GM21360 (cell line): Measurements from ENCODE around the gene ERGIC2.

Experiments
- ATAC-seq: cut with Tn5 transposase; IDR thresholded peaks from one replicate; pipeline ENCODE4 v1.9.1; 2021; ENCODE audit warnings: mild to moderate bottlenecking, moderate library complexity; ENCODE audit not compliant: unreplicated experiment

ERGIC2 gene

DNA sequence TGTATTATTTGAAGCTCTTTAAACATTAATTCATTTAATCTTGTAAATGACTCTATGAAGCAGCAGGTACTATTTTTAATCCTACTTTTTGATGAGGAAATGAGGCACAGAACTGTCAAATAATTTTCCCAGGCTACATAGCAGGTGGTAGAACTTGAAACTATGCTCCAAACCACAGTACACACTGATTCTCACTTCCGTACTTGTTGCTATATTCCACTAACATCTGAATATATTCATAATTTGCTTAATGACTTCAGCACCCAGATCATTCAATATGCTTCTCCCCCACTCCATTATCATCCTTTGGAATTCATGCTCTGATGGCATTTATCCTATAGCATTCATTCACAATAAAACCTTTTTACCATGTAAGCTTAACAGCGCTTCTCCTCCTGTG lies 4.9 kb downstream of the ERGIC2 start:
- ATAC-seq: no peak

DNA sequence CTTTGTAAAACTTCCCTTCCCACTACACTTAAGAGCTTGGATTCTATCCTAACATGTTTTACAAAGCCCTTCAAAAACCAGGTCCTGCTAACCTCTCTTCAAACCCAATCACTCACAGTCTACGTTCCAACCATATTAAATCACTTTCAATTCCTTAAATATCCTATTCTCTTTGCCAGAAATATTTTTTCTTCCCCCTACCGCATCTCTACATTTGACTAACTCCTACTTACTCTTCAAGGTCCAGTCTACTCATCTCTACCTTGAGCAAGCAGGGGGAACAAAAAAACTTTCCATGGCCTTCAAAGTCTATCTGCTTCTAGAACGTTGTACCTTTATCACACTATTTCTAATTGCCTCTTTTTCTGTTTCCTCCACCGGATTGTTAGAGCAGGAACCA lies 6.1 kb downstream of the ERGIC2 start:
- no peak for ATAC-seq

DNA sequence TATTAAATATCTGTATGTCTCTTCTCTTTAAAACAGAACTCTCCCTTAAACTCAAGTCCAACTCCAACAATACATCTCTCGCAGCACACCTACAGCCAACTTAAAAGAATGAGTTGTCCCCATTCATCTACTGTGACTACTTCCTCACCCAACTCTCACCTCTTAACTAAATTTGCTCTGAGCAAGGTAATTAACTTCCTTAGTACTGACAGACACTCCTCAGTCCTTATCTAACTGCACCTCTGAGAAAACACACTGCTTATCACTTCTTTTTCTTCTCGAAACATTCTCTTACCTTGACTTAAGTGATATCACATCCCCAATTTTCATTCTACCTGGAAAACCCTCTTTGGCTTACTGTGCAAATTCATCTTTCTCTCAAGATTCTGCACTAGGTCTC lies 7.0 kb downstream of the ERGIC2 start:
- no peak for ATAC-seq

DNA sequence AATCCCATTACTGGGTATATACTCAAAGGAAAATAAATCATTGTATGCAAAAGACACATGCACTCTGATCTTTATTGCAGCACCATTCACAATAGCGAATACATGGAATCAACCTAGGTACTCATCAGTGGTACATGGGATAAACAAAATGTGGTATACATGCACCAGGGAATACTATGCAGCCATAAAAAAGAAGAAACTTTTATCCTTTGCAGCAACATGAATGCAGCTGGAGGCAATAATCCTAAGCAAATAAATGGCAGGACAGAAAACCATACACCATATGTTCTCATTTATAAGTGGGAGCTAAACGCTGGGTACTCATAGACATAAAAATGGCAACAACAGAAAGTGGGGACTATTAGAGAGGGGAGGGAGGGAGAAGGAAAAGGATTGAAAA lies 15.9 kb downstream of the ERGIC2 start:
- no peak for ATAC-seq

DNA sequence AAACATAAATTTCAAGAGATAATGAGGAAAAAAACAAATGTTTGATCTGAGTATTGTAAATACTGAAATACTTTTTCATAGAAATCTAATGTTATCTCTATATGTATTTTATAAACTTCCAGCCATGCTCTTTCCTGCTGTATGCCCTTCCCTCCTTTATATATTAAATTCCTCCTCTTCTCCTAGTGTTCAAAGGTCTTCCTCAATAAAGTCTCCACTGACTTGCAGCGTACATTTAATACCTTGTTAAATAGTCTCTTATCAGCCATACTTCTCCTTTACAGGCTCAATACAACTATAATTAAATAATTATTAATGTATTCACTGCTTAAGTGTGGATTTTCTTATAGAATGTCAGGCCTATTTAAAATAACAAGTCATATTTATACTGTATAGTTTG lies 26.0 kb downstream of the ERGIC2 start:
- ATAC-seq: no peak

DNA sequence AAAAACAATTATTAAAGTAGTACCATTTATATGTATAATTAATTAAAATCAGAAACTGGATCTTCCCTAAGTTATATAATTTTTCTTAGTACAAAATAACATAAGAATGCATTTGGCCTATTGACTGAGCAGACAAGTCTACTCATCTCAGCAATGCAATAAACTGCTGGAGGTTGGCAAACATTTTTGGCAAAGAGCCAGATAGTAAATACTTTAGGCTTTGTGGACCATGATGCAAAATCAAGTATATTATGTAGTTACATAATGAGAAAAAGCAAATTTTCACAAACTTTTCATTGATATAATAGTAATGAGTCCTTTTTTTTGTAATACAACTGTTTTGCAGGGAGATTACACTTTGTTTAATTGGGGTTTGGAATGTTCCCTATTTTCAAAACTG lies 30.9 kb downstream of the ERGIC2 start:
- ATAC-seq: no peak

DNA sequence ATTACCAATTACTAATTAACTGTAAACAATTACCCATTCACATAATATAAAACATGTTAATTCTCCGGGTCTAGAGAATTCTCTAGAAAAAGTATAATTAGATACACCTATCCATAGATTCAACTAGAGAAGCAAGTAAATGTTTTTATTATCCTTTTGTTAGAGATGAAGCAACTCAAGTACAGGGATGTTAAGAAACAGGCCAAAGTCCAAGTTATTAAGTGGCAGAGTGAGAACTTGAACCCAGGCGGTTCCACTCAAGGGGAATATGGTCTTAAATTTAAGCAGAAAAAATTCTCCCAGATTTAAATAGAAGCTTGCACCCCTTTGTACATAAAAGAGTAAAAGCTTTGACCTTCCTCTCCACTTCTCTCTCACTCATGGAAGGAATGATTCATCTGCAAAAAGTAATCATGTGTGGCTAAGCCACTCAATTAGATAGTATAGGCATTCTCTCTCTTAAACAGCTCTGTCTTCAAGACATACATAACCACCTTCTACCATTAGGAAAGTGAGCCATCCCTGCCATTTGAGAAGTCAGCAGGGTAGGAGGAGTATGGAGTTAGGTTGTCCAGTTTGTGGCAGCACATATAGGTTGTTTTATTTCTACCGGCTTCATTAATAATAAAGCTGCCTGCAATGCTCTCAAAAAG lies 34.1 kb downstream of the ERGIC2 start:
- no peak for ATAC-seq

DNA sequence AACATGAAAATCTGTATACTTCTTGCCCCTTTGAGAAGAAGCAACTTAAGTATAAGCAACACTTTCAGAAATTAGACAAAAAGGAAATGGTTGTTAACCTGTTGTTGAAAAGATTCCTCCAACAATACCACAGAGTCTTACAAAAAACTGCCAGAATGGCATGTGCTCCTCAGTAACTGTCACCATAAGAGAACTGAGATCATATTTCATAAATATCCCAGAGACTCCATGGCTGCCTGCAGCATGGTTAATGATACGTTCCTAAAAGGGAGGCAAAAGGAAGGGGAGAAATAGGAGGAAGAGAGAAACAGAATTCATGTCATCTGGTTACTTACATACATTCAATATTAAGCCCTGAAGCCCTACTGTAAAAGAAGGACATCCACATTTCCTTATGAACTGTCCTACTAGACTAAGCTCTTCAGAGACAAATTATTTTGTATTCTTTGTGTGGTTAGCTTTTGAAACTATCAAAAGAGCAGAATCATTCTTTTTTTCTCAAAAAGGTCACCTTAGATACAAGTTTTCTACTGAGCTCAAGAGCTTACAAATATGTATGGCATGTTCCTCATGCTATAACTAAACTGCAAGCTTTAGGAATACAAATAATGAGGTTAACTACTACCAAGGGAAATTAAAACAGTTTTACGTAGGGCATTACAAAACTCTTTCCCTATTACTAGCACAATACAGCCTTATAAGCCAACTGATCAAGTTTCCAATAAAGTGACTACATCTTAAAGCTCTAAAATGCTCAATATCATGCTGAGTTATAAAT lies 37.8 kb downstream of the ERGIC2 start:
- no peak for ATAC-seq

DNA sequence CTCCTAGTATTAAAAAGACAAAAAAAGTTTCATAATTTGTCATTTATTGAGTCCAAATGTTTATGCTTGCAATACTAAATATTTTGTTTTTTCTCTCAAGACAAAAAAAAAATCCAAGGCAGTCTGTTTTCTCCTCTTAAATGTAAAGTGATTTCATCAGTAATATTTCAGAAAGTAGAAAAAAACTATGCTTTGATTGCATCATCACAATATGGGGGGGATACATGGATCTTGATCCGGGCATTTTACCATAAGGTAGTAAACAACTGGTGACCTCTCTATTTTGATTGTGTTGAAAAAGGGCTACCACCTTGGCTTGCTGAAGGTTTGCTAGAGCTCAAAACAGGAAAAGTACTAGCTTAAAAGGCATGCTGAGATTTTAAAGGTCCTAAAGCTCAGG lies 43.6 kb downstream of the ERGIC2 start:
- no peak for ATAC-seq

DNA sequence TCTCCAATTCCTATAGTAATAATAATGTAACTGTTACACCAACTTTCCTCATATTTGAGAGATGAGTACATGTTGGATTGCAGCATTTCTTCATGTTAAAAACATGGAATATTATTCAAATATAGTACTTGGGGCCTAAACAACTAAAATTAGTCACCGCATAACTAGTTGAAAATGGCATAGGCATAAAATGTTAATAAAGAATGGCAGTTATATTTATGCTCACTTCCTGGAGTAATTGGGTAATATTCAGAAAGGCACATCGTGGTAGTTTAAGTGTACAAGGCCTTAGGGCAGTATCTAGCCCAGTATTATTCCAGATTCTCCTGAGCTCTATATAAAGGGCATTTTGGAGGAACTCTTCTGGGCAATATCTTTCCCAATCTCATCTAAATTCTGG lies 46.0 kb downstream of the ERGIC2 start:
- ATAC-seq: no peak

DNA sequence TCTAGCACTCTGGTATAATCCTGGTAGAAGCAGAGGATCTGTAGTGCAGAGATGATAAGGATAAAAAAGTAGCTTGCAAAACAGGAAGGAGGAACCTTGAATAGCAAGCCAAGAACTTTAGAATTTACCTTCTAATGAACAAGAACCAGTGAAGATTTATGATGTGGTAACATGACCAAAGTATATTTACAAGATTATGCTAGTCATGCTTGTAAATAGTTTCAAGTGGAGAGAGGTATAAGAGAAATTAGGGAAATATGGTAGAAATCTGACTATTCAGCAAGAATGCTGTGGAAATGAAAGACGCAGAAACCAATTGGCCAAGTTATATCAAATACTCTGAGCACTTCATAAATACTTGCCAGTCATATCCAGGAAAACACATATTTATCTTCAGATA lies 47.8 kb downstream of the ERGIC2 start:
- ATAC-seq: no peak

DNA sequence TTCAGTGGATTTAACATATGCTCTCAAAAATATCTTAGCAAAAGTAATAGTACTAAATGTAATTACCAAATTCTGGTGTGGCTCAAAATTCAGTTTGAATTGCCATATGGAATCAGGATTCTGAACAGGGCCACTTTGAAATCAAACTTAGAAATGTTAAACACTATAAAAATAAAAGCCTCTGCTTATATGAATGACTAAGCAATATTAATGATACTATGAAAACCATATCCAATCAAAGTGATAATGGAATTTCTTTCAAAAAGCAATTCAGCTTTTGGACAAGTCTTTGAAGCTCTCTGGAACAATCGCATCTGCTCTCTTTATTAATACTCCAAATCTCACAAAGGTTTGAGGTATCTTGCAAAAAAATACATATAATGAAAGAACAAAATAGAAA lies 51.6 kb downstream of the ERGIC2 start:
- ATAC-seq: no peak

DNA sequence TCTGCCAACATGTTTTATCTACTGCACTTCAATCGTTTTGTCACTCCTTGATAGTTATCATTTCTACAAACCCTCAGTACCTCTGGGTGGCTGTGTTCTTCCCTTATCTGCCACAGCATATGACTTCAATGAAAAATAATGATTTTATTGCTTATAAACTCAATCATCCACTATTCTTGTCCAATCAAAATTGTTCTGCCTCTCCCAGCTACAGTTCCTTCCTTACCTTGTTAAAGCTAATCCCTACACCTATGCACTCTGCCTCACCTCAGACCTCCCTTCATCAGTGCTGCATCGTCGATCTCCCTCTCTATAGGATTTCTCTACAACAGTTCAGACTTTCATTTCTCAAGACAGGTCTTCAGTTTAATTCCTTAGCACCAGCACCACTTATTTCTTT lies 58.8 kb downstream of the ERGIC2 start:
- ATAC-seq: no peak

DNA sequence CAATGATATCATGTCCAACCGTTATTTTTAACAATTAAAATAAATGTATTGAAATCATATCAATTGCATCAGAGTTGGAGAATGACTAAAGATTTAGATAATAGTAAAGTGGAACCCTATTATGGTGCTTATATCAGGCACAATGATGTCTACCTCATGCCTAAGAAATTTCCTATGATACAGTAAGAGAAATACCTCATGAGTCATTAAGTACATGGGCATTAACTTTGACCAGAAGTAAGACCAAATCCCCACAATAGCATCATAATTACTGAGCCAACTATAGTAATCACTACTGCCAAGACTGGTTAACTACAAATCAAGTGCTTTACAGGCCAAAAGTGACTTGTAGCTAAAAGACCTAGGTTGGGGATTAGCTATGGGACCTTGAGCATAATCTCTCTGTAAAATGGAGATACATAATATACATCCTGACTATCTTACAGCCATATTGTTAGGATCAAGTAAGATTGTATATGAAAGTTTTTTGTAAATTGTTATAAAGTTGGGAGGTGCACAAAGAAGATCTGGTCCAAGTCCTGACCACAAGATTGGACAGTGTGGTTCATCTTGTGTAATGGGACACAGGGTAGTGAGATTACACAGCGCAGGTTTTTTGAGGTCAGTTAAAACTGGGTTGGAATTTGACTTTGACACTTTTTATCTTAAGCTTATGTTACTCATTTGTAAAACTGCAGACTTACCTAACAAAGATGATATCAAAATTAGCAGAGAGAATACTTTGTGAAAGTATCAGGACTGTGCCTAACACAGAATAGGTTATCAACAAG lies 60.5 kb downstream of the ERGIC2 start:
- ATAC-seq: no peak

DNA sequence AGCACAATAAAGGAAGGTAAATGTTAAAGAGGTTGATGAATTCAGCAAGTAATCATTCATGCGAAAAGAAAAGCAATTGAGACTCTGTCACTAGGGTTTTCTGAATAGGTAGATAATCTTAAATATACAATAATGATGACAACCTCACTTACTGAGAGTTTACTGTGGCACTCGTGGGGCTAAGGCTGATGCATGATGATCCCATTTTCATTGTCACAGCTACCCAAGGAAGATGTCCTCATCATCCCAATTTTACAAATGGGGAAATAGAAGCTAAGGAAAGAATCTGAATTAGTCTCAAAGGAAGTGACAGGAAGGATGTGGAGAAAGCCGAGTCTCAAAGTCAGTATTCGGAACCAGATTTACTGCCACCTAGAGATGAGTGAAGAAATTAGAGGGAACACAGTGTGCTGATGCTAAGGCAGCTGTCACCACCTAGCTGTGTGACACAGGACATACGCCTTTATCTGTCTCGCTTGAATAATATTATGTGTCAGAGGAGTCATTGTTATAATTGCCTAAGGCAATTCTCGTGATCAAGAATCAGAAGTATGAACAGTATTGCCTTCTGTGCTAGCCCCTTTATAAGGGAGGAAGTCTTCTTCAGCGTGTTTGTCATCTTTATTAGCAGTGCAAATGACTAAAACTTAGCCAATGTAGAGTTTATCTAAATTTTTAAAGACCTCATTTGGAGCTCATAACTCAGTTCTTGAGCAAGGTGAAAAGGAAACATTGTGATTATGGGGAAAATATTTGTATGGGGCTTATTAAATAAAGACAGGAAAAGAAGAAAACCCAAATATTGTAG lies 63.2 kb downstream of the ERGIC2 start:
- peak; percentile 100 for ATAC-seq

DNA sequence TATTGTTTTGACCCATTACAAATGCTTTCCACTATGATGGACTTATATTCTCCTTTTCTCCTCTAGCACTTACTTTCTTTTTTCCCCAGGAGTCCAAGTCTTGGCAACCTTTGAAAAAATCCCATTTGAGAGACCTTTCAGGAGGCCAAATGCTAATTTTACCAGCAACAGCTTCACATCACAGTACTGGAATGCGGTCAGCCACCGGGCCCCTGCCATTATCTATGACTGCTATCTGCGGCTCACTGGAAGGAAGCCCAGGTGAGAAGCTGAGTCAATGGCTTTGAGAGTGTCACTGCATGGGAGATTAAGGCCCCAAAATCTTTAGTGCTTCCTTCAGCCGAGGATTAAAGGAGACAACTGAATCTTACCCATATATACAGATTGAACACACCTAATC lies 64.2 kb downstream of the ERGIC2 start:
- no peak for ATAC-seq

DNA sequence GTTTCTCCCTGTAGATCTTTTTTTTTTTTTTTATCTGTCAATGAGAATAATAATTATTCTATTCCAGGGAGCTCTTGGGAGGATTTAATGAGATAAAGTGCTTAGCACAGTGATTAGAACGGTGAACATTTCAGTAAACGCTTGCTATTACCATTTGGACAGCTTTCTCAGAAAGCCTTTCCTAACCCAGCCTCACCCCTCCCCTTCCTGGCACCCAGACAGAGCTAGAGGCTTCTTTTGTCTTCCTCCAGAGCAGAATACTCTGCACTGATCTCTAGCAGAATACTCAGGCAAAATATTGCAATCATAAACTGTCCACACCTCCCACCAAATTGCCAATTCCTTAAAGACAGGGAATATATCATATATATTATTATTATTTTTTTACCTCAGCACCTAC lies 66.6 kb downstream of the ERGIC2 start:
- ATAC-seq: no peak

DNA sequence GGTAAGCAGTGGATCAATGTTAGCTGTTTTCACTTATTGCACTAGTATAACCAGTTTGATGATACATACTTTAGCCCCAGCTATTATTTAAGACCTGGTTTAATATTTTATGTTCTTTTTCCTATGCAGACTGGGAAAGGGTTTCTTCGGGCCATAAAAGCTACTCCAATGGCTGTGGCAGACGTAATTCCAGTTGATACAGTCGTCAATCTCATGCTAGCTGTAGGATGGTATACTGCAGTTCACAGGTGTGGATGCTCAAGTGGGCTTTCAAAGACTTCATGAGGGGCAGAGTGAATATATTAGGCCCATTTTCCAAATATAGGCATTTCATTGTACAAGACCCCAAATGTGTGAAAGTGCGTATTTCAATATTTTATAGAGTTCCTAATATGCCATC lies 70.1 kb downstream of the ERGIC2 start:
- no peak for ATAC-seq

DNA sequence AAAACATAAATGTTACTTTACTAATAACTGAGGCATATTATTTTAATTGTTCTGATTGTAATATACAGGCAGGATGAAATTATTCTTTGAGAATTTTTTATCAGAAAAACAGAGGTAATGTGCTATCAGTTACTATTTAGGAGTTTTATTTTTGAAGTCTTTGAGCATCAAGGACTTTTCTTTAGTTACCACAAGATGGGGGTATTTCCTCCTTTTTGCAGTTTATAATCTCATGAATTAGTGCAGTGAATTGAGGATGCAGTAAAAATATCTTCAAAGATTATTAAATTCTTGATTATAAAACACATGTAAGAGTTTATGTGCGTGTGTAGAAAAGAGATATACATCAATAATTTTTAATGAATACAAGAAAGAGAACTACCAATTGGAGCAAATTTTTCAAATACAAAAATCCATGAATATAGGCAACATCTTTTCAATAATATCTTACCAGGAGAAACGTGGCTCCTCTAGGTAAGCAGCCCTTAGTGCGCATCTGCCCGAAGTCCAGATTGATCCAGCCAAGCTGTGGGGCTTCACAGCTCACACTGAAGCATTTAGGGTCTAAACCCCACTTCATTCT lies 71.6 kb downstream of the ERGIC2 start:
- no peak for ATAC-seq

DNA sequence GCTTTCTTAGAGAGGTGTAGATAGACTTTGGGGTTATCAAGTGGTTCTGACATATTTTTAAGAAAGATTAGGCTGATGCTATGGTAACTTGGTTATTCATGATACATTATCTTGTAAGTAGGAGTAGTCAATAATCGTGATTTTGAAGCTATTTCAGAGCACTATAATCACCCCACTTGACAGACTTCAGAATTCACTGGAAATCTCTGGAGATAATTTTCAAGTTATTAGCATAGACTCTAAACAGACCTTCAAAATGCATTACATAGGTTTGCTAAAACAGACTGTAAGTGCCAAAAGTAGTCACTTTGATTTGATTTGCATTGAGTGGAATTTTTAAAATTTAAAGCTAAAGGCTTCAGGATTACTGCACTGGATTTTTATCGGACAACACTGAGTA lies 74.3 kb downstream of the ERGIC2 start:
- no peak for ATAC-seq

DNA sequence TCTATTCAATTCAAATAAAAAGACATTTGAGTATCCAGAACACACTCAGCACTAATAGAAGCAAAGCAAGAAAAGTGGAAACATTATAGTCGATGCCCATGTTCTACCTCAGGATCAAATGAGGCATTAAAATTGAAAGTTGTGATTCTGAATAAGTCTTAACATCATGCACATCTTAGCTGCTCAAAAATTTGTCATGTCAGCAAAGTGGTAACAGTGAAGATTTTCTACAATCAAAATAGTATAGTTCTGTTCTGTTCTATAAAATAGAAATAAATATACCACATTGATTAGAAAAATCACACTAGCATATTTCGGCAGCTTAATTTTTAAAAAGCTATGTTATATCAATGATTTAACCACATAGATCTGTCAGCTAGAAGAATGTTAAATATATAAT lies 74.7 kb downstream of the ERGIC2 start:
- ATAC-seq: no peak
